HG03159 (cell line): ENCODE results near the gene C3orf22.
"Not testable (repeated sequence)": the region's sequence is repeated elsewhere in the genome, so short reads cannot be mapped to it uniquely, and the experiment has no call there.

Experiments used
- ATAC-seq: cut with Tn5 transposase; IDR thresholded peaks from one replicate; pipeline ENCODE4 v1.9.1; 2021; ENCODE audit warnings: mild to moderate bottlenecking, moderate library complexity; ENCODE audit not compliant: unreplicated experiment

Gene C3orf22

GRCh38 chr3:126544596-126545281 lies 14.0 kb downstream of the C3orf22 start:
- no peak for ATAC-seq

GRCh38 chr3:126543457-126544061 lies 15.2 kb downstream of the C3orf22 start:
- no peak for ATAC-seq

DNA sequence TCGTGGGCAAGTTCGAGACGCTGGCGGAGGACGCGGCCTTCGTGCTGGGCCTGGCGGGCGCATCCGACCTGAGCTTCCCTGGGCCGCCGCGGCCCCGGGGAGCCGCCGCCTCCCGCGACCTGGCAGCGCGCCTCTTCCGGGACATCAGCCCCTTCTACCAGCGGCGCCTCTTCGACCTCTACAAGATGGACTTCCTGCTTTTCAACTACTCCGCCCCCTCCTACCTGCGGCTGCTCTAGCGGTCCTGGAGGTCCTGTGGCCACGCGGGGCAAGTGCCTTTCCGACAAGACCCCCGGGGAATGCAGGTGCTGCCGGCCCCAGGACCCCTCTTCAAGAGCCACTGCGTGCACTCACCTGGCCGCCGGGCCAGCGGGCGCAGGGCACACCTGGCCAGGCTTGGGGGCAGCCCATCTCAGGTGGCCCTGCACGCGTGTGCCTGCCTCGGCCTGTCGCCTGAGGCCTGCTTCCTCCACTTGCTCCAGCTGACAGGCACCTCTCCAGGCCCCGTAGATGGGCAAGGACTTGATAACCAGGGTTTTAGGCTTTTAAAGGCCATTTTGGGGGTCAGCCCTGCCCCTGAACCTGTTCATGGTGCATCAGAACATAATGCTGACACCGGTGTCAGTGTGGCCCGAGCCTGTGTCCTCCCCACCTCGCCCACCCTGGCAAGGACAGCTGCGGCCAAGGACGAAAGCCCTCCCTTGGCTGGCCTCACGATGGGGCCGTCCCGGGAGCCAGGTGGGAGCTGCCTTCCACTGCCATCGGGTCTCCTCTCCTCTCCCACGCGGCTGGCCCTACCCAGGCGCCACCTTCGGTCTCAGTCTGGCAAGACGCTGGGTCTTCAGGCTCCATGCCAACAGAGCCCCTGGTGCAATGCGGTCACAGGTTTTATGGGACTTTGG lies 16.1 kb downstream of the C3orf22 start:
- no peak for ATAC-seq

GRCh38 chr3:126541628-126542339 lies 16.9 kb downstream of the C3orf22 start:
- ATAC-seq: no peak

GRCh38 chr3:126540951-126541627 lies 17.6 kb downstream of the C3orf22 start:
- no peak for ATAC-seq

- ATAC-seq: no peak
Observed at GRCh38 chr3:126540342-126540849, 18.3 kb downstream of the C3orf22 start.

DNA sequence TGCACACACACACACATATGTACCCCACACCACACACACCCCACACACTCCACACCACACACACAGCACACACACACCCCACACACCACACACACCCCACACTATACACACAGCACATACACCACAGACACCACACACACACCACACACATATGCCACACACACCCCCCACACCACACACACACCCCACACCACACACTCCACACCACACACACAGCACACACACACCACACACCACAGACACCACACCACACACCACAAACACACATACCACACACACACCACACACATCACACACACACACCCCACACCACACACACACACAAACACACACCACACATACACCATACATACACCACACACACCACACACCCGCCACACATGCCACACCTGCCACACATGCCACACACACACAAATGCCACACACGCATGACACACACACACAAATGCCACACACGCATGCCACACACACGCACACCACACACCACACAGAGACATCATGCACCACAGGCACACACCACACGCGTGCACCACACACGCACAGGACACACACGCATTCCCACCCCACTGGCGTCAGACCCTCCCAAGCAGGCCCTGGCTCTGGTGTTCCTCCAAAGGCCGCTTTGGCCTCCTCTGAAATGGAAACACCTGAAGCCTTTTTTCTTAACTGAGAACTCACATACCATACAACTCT lies 19.0 kb downstream of the C3orf22 start:
- no peak for ATAC-seq

GRCh38 chr3:126538966-126539365 lies 19.8 kb downstream of the C3orf22 start:
- ATAC-seq: no peak

DNA sequence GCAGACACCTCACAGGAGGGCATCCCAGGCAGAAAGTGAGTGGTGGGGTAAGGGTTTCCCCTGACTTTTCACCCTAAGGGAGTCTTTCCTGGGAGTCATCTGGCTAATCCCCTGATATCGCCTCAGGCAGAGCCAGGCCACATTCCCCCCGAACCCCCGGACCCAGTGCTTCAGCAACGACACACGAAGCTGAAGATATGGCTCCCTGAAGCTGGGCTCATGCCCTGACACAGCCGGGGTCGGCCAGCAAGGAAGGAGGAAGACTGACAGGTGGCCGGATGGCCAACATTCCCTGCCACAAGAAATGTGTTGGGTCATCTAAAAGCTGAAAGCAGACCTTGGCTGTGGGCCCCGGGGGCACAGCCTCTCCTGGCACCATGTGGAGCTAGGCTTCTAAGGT lies 20.4 kb downstream of the C3orf22 start:
- ATAC-seq: no peak

DNA sequence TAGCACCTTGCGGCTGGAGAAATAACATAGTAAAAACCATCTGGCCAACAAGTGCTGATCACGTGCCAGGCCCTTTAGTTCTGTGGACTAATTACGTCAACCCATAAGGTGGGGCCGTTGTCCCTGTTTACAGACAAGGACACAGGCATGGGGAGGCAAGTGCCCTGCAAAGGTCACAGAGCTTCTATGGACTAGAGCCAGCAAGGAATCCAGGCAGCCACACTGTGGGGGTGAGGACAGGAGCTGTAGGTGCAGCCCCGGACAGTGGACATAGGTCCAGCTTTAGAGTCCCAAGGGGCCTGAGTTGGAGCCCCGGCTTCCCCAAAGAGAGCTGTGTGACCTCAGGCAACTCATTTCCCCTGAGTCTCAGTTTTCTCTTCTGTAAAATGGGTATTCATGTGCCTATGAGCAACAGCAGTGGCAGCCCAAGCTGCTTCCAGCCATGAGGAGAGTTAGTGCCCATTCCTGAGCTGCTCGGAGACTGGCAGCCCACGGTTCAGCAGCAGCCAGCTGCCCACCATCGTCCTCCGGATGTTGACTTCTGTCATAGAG lies 20.9 kb downstream of the C3orf22 start:
- no peak for ATAC-seq

DNA sequence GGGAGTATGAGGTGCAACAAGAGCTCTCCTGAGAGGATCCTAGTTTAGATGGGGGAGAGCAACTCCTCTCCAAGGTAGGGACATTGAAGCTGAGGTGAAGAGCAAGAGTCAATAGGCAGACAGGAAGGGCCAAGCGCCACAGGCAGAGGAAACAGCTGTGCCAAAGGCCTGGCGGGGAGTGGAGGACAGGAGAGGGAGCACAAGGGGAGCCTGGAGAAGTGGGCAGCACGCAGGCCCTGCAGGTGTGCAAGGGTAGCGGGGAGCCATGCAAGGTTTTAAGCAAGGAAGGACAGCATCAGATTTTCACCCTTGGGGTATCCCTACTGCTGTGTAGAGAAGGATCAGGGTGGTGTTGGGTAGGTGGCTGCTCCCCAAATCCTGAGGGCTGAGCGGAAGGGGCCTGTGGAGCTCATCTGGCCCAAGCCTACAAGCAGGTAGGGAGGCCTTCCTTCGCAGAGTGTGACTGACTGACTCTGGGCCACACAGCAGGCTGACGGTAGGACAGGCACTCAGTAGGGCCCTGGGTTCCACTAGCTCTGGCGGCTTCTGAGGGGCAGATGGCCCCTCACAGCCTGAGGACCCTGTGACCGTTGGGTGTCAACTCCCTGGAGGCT lies 21.5 kb downstream of the C3orf22 start:
- no peak for ATAC-seq

- no peak for ATAC-seq
Observed at GRCh38 chr3:126536126-126536525, 22.6 kb downstream of the C3orf22 start.

- no peak for ATAC-seq
Observed at GRCh38 chr3:126535636-126536035, 23.1 kb downstream of the C3orf22 start.

GRCh38 chr3:126534716-126535115 lies 24.0 kb downstream of the C3orf22 start:
- ATAC-seq: not testable (repeated sequence)

DNA sequence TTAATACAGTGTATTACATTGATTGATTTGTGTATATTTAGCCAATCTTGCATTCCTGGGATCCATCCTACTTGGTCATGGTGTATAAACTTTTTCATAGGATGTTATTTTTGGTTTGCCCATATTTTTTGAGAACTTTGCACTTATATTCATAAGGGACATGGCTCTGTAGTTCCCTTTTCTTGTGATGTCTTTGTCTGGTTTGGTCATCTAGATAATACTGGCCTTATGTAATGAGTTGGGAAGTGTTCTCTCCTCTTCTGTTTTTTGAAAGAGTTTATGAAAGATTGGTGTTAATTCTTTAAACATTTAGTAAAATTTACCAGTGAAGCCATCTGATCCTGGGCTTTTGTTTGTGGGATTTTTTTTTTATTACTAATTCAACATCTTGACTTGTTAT lies 25.2 kb downstream of the C3orf22 start:
- no peak for ATAC-seq

DNA sequence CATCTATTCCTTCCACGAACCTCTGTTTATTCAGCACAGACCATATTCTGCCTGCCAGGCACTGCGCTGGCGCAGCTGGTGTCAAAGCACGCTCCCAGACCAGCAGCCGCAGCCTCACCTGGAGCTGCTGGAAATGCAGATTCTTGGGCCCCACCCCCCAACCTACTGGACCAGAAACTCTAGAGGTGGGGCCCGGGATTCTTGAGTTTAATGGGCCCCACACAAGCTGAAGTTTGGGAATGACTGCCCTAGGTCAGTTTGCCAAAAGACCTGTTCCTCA lies 27.7 kb downstream of the C3orf22 start:
- ATAC-seq: no peak

GRCh38 chr3:126530171-126531050 lies 28.3 kb downstream of the C3orf22 start:
- ATAC-seq: no peak

DNA sequence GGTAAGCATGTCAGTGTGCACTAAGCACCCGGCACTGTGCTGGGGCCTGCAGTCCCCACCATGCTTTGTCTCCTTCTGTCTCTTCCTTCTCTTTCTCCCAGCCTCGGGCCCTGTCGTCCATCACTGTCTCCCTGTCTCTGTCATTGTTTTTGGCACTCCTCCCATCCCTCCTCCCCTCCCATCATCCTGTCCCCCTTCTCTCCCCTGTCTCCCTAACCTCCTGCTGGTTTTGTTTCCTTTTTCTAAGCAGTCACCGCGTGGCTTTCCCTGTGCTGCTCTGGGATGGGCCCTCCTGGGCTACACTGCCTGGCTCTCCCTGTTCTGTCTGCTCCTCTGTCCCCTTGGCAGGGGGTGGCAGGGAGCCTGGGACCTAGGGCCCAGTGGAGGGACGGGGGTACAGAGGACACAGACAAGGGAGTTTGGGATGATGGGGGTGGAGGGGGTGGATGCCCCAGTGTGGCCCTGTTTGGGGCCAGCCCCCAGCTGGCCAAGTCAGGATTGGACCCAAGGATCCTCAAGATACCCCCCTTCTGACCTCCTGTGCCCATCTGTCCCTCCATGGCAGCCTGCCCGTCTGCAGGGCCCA lies 29.1 kb downstream of the C3orf22 start:
- no peak for ATAC-seq
